ENCODE measurements around the gene CHTOP. TPM values are rescaled to one million over a fixed set of nuclear protein-coding genes. Genes with fewer than 3 reads are reported as not detected.

CHTOP gene
- total and polyA plus RNA-seq, 9 donors: 45.0 to 102 (median 90.9) TPM

DNA sequence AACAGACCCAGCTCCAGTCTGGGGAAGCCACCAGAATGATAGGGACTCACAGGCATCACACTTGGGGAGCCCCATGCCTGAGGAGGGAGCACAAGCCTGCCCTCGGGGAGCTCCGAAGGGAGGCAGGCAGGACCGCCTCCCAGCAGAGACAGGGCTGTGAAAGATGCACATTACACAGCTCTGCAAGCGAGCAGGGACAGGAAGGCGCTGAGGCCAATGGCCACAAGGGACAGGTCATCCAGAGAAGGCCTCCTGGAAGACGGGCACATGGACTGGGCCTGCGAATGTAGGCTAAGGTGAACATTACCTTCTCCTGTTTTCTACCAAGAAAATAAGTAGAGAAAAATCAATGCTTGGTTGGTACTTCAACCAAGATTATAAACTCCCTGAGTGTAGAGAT, 48.9 kb downstream of the CHTOP start:
- Histone ChIP-seq H3K9me3 (replicated peaks; ENCODE audit: control insufficient read depth, low read depth, low read length) (no peaks in the 10 kb centered on the region), H3K27ac (ENCODE audit: low read length) (no peak overlapping the region), H3K36me3 (ENCODE audit: control insufficient read depth, insufficient read depth, low read length) (peaks cover 4% of the 10 kb centered on the region), H3K4me3 (ENCODE audit: low read length) (no peak overlapping the region), H3K27me3 (ENCODE audit: control insufficient read depth, insufficient read depth, low read length) (peaks cover 61% of the 10 kb centered on the region), H3K4me1 (ENCODE audit: control insufficient read depth, insufficient read depth, low read length) (peaks cover 14% of the 10 kb centered on the region)
- 61% methylated on average over 5 of the region's 7 CpGs for WGBS (ENCODE audit: insufficient coverage)
- DNase-seq: no peak

DNA sequence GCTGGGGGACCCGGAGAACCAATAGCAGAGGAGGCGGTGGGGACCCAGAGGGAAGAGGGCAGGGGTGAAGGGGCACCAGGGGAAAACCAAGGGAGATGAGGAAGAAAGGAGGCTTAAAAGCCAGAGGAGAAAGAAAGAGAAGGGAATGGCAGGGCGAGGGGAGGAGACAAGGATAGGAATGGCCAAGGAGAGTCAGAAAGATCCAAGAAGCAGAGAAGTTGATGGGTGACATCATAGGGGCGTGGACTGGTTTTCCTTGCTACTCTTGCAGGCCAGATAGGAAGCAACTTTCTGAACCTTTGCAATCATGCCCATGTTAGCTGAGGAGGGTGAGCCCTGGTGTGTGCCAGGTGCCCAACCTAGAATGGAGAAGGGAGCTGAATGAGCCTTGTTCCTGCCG, 50.0 kb downstream of the CHTOP start:
- no peak overlapping the region for H3K4me3 ChIP-seq (ENCODE audit: low read length)
- H3K27ac ChIP-seq (ENCODE audit: low read length): no peak overlapping the region
- DNase-seq: peak; percentile 32
- H3K27me3 ChIP-seq (ENCODE audit: control insufficient read depth, insufficient read depth, low read length): peaks cover 50% of the 10 kb centered on the region
- H3K9me3 ChIP-seq (replicated peaks; ENCODE audit: control insufficient read depth, low read depth, low read length): no peaks in the 10 kb centered on the region
- 79% methylated on average over 5 of the region's 5 CpGs for WGBS (ENCODE audit: insufficient coverage)
- peaks cover 4% of the 10 kb centered on the region for H3K36me3 ChIP-seq (ENCODE audit: control insufficient read depth, insufficient read depth, low read length)
- peaks cover 5% of the 10 kb centered on the region for H3K4me1 ChIP-seq (ENCODE audit: control insufficient read depth, insufficient read depth, low read length)

- Histone ChIP-seq H3K36me3 (ENCODE audit: control insufficient read depth, insufficient read depth, low read length) (peaks cover 4% of the 10 kb centered on the region), H3K27ac (ENCODE audit: low read length) (no peak overlapping the region), H3K4me3 (ENCODE audit: low read length) (no peak overlapping the region), H3K4me1 (ENCODE audit: control insufficient read depth, insufficient read depth, low read length) (peaks cover 2% of the 10 kb centered on the region), H3K9me3 (replicated peaks; ENCODE audit: control insufficient read depth, low read depth, low read length) (no peaks in the 10 kb centered on the region), H3K27me3 (ENCODE audit: control insufficient read depth, insufficient read depth, low read length) (peaks cover 40% of the 10 kb centered on the region)
- no peak for DNase-seq
- 90% methylated on average over 8 of the region's 12 CpGs for WGBS (ENCODE audit: insufficient coverage)
Measured at GRCh38 chr1:153684892-153685291, 51.0 kb downstream of the CHTOP start.

DNA sequence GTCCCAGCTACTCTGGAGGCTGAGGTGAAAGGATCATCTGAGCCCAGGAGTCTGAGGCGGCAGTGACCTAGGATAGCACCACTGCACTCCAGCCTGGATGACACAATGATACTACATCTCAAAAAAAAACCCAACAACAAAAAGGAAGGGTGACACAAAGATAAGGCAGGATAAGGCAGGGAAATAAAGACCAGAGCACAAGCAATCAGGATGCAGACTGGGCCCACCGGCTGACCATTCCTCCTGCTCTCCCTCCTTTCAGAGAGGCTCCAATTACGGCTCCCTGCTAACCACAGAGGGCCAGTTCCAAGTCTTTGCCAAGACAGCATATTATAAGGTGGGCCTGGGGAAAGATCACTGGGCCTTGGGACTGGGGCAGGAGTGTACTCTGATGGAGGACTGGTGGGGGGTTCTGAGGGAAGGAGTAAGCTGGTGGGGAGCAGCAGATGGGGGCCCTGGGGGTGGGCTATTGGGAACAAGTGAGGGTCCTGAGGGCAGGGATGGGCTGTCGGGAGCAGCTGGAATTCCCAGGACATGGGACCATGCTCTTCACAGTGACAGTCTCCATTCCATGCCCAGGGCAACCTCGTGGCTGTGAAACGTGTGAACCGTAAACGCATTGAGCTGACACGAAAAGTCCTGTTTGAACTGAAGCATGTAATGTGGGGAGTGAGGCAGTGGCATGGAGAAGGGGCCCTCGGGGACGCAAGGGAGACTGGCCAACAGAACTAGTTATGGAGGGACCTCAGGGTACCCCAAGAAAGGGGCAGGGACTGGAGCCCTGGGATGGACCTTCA, 51.9 kb downstream of the CHTOP start:
- no peaks in the 10 kb centered on the region for H3K4me1 ChIP-seq (ENCODE audit: control insufficient read depth, insufficient read depth, low read length)
- no peak overlapping the region for H3K4me3 ChIP-seq (ENCODE audit: low read length)
- H3K27ac ChIP-seq (ENCODE audit: low read length): no peak overlapping the region
- peaks cover 31% of the 10 kb centered on the region for H3K27me3 ChIP-seq (ENCODE audit: control insufficient read depth, insufficient read depth, low read length)
- DNase-seq: no peak
- H3K36me3 ChIP-seq (ENCODE audit: control insufficient read depth, insufficient read depth, low read length): peaks cover 4% of the 10 kb centered on the region
- 72% methylated on average over 7 of the region's 11 CpGs for WGBS (ENCODE audit: insufficient coverage)
- no peaks in the 10 kb centered on the region for H3K9me3 ChIP-seq (replicated peaks; ENCODE audit: control insufficient read depth, low read depth, low read length)

DNA sequence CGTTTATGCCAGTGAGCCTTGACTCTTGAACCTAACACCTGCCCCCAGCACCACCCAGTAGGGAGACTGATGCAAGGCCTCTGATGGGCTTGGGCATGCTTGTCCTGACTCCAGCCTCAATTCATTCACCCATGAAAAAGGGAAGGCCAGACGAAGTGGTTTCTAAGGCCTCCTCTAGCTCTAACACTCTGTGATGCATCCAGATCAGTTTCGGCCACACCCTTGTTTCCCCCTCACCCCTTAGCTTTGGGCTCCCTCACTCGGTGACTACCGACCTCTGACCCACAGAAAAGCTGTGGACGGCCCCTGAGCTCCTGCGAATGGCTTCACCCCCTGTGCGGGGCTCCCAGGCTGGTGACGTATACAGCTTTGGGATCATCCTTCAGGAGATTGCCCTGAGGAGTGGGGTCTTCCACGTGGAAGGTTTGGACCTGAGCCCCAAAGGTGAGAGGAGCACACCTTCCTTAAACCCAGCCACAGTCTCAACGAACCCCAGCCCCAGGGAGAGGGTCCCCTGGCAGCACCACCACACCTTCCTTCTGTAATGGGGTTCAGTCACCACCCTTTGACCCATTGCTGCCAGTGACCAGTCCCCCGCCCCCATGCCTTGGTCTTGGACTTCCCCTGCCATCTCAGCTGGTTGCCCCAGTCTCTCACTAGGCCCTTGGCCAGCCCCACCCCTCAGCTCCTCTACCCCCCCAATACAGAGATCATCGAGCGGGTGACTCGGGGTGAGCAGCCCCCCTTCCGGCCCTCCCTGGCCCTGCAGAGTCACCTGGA, 53.7 kb downstream of the CHTOP start:
- WGBS (ENCODE audit: insufficient coverage): 86% methylated on average over 10 of the region's 16 CpGs
- Histone ChIP-seq H3K27me3 (ENCODE audit: control insufficient read depth, insufficient read depth, low read length) (peaks cover 14% of the 10 kb centered on the region), H3K9me3 (replicated peaks; ENCODE audit: control insufficient read depth, low read depth, low read length) (no peaks in the 10 kb centered on the region), H3K4me1 (ENCODE audit: control insufficient read depth, insufficient read depth, low read length) (no peaks in the 10 kb centered on the region), H3K27ac (ENCODE audit: low read length) (no peak overlapping the region), H3K4me3 (ENCODE audit: low read length) (no peak overlapping the region), H3K36me3 (ENCODE audit: control insufficient read depth, insufficient read depth, low read length) (peaks cover 3% of the 10 kb centered on the region)
- DNase-seq: no peak

- no peaks in the 10 kb centered on the region for H3K4me1 ChIP-seq (ENCODE audit: control insufficient read depth, insufficient read depth, low read length)
- H3K4me3 ChIP-seq (ENCODE audit: low read length): no peak overlapping the region
- no peaks in the 10 kb centered on the region for H3K36me3 ChIP-seq (ENCODE audit: control insufficient read depth, insufficient read depth, low read length)
- 74% methylated on average over 4 of the region's 7 CpGs for WGBS (ENCODE audit: insufficient coverage)
- no peak overlapping the region for H3K27ac ChIP-seq (ENCODE audit: low read length)
- no peaks in the 10 kb centered on the region for H3K9me3 ChIP-seq (replicated peaks; ENCODE audit: control insufficient read depth, low read depth, low read length)
- no peak for DNase-seq
- H3K27me3 ChIP-seq (ENCODE audit: control insufficient read depth, insufficient read depth, low read length): peaks cover 9% of the 10 kb centered on the region
Measured at GRCh38 chr1:153688276-153688675, 54.4 kb downstream of the CHTOP start.

GRCh38 chr1:153688736-153689328, 55.0 kb downstream of the CHTOP start:
- WGBS (ENCODE audit: insufficient coverage): 84% methylated on average over 13 of the region's 18 CpGs
- no peaks in the 10 kb centered on the region for H3K9me3 ChIP-seq (replicated peaks; ENCODE audit: control insufficient read depth, low read depth, low read length)
- H3K4me3 ChIP-seq (ENCODE audit: low read length): no peak overlapping the region
- H3K27me3 ChIP-seq (ENCODE audit: control insufficient read depth, insufficient read depth, low read length): peaks cover 6% of the 10 kb centered on the region
- DNase-seq: no peak
- no peak overlapping the region for H3K27ac ChIP-seq (ENCODE audit: low read length)
- no peaks in the 10 kb centered on the region for H3K36me3 ChIP-seq (ENCODE audit: control insufficient read depth, insufficient read depth, low read length)
- H3K4me1 ChIP-seq (ENCODE audit: control insufficient read depth, insufficient read depth, low read length): no peaks in the 10 kb centered on the region

DNA sequence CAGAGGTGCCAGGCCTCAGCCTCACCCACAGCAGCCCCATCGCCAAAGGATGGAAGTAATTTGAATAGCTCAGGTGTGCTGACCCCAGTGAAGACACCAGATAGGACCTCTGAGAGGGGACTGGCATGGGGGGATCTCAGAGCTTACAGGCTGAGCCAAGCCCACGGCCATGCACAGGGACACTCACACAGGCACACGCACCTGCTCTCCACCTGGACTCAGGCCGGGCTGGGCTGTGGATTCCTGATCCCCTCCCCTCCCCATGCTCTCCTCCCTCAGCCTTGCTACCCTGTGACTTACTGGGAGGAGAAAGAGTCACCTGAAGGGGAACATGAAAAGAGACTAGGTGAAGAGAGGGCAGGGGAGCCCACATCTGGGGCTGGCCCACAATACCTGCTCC, 59.6 kb downstream of the CHTOP start:
- WGBS (ENCODE audit: insufficient coverage): no CpG with 5 or more reads among the region's 4 CpGs
- no peak overlapping the region for H3K27ac ChIP-seq (ENCODE audit: low read length)
- H3K36me3 ChIP-seq (ENCODE audit: control insufficient read depth, insufficient read depth, low read length): no peaks in the 10 kb centered on the region
- no peaks in the 10 kb centered on the region for H3K27me3 ChIP-seq (ENCODE audit: control insufficient read depth, insufficient read depth, low read length)
- H3K4me3 ChIP-seq (ENCODE audit: low read length): no peak overlapping the region
- H3K4me1 ChIP-seq (ENCODE audit: control insufficient read depth, insufficient read depth, low read length): peaks cover 14% of the 10 kb centered on the region
- H3K9me3 ChIP-seq (replicated peaks; ENCODE audit: control insufficient read depth, low read depth, low read length): no peaks in the 10 kb centered on the region
- DNase-seq: no peak

Measured in muscle of leg (tissue), 11 donors.